Pericardium fibroblast (primary cell): ENCODE data around the gene TRIM49B. TPM values are rescaled to one million over a fixed set of nuclear protein-coding genes. Genes with fewer than 3 reads are reported as not detected.

Experiments
- total RNA-seq: library from RNA; depleted of rRNA; stranded (reverse); fragments of >200 nt; gene quantifications from 2 replicates; pipeline ENCODE4 v1.2.3, GENCODE V29; 2015

TRIM49B gene, protein sequence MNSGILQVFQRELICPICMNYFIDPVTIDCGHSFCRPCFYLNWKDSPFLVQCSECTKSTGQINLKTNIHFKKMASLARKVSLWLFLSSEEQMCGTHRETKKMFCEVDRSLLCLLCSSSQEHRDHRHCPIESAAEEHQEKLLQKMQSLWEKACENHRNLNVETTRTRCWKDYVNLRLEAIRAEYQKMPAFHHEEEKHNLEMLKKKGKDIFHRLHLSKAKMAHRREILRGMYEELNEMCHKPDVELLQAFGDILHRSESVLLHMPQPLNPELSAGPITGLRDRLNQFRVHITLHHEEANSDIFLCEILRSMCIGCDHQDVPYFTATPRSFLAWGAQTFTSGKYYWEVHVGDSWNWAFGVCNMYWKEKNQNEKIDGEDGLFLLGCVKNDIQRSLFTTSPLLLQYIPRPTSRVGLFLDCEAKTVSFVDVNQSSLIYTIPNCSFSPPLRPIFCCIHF
- total RNA-seq: not detected in 2 replicates

DNA sequence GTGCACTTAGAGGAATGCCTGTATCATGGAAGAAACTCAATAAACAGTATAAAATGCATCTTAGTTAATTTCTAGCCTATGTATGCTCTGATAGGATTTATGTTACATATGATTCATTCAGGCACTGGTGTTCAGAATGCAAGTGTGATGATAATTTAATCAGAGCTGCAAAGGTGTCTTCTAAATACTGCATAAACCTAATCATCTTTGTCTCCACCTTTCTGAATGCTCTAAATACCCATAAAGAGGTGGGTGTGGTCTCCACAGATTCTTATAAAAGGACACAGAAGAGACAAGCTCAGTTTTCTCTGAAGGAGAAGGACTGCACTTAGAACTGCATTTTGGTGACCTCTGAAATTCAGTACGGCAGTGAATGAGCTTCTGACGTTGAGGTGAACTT lies at the start of gene TRIM49B:
Gene TRIM49B, plus strand, starts transcription at position 301 of the 400 bp plus-strand sequence. CDS start 2,777 bp downstream, outside the sequence.

DNA sequence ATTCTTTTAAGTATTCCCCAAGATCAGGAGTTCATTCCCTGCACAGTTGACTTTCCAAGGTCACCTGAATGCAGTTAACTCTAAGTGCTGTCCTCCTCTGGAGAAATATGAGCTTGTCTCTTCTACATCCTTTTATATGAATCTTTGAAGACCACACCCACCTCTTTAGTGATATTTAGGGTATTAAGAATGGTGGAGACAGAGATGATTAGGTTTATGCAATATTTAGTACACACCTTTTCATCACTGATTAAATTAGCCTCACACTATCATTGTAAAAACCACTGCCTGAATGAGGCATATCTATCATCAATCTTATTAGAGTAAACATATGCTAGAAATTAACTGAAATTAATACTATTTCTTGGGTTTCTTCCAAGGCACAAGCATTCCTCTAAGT lies 44.8 kb upstream of the TRIM49B start, which contains the start of gene TRIM51G:
Gene TRIM51G, minus strand, starts transcription at position 101 of the 400 bp plus-strand sequence. CDS start 2,190 bp downstream, outside the sequence.

DNA sequence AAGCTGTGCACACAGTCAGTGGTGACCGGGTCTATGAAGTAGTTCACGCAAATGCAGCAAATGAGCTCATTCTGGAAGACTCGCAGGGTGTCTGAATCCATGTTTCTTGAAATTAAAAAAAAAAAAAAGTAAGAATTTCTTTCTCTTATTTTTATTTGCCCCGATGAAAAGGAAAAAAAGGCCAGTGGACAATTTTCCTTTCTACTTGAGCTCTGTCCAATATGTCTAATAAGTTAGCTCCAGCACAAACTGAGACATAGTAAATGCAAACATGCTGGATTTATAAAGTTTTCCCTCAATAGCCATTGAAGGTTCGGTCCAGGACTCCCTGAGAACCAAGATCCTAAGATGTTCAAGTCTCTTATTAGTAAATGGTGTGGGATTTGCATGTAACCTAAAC lies 30.4 kb downstream of the TRIM49B start, which contains the start of gene TRIM64C:
Gene TRIM64C, minus strand, starts transcription at position 101 of the 400 bp plus-strand sequence. Its CDS starts 0 bp downstream, at position 101.

Other genes with a start within 250 kb of the TRIM49B start
- gene TRIM51G, start 44.9 kb upstream of the TRIM49B start, total RNA-seq: not detected in 2 replicates
- not detected in 2 replicates for gene TRIM64C, start 30.3 kb downstream of the TRIM49B start, total RNA-seq
- not detected in 2 replicates for gene FOLH1, start 179.8 kb downstream of the TRIM49B start, total RNA-seq